K562 (cell line): Measurements from ENCODE around the gene PCK2. TPM values are rescaled to one million over a fixed set of nuclear protein-coding genes. Genes with fewer than 3 reads are reported as not detected.

ENCODE experiments used
- ARNT ChIP-seq, 2 experiments: fragments of 450-650 bp; IDR thresholded peaks; 2 replicates each; pipeline ENCODE4 v1.6.1; 2016; ENCODE audit warnings: mild to moderate bottlenecking in 1 of 2
- DPF2 ChIP-seq: fragments of 450-650 bp; IDR thresholded peaks from 2 replicates; pipeline ENCODE4 v1.6.1; 2016
- E2F4 ChIP-seq: sonication (generic); formaldehyde crosslinking; IDR thresholded peaks from 2 replicates; pipeline ENCODE4 v1.8.0; 2022; ENCODE audit warnings: mild to moderate bottlenecking, low read depth, missing genetic modification reagents
- HDAC3 ChIP-seq: fragments of 450-650 bp; IDR thresholded peaks from 2 replicates; pipeline ENCODE4 v1.6.1; 2018; ENCODE audit warnings: borderline replicate concordance, mild to moderate bottlenecking, moderate library complexity; ENCODE audit not compliant: partially characterized antibody
- HMG20A ChIP-seq: fragments of 450-650 bp; formaldehyde crosslinking; conservative IDR thresholded peaks from 2 replicates; pipeline ENCODE4 v1.4.0; 2020; ENCODE audit warnings: mild to moderate bottlenecking, mixed read lengths
- PHTF2 ChIP-seq: fragments of 250-450 bp; sonication (Bioruptor Pico); IDR thresholded peaks from 2 replicates; pipeline ENCODE4 v1.5.0; 2021; ENCODE audit warnings: mild to moderate bottlenecking
- PRMT5 ChIP-seq: sonication (generic); formaldehyde crosslinking; IDR thresholded peaks from 2 replicates; pipeline ENCODE4 v1.5.0; 2020; ENCODE audit warnings: missing genetic modification reagents
- PTBP1 ChIP-seq: fragments of 200-400 bp; formaldehyde crosslinking; IDR thresholded peaks from 2 replicates; pipeline ENCODE4 v1.6.1; 2017; ENCODE audit warnings: low read depth, low read length
- RB1 ChIP-seq: fragments of 450-650 bp; IDR thresholded peaks from 2 replicates; pipeline ENCODE4 v1.6.1; 2017; ENCODE audit warnings: low read depth, mild to moderate bottlenecking
- RREB1 ChIP-seq: fragments of 250-450 bp; sonication (Bioruptor Pico); IDR thresholded peaks from 2 replicates; pipeline ENCODE4 v1.4.0; 2020
- ZNF217 ChIP-seq: sonication (generic); formaldehyde crosslinking; IDR thresholded peaks from 2 replicates; pipeline ENCODE4 v1.8.0; 2022; ENCODE audit warnings: mild to moderate bottlenecking, missing genetic modification reagents
- ZNF589 ChIP-seq: fragments of 200-800 bp; sonication (Bioruptor generic); IDR thresholded peaks from 2 replicates; pipeline ENCODE4 v1.6.1; 2016; ENCODE audit warnings: low read depth, missing genetic modification characterization, missing compliant biosample characterization
- ZNF79 ChIP-seq: fragments of 250-450 bp; sonication (Bioruptor Pico); IDR thresholded peaks from 2 replicates; pipeline ENCODE4 v1.4.0; 2020; ENCODE audit warnings: low read depth, mild to moderate bottlenecking, moderate library complexity
- polyA plus RNA-seq, 8 experiments: library from polyadenylated mRNA; depleted of rRNA in 4 of 8; stranded (reverse) in 5 of 8; unstranded in 3 of 8; fragments of >200 nt; fragmentation: Nextera tagmentation in 2 of 8; fragmentation: Illumina TruSeq in 1 of 8; extraction: Ambion mirVana in 2 of 8; extraction: Trizol in 1 of 8; gene quantifications; 2 replicates each; pipeline versions ENCODE4 v1.2.1 to v1.2.3, GENCODE V29; 2011 to 2014; ENCODE audit warnings: inconsistent platforms in 1 of 8, missing spikeins in 1 of 8
- total RNA-seq, 7 experiments: library from RNA; depleted of rRNA in 6 of 7; stranded (reverse); fragments of >200 nt in 6 of 7; fragmentation: Illumina TruSeq in 2 of 7; extraction: Trizol in 2 of 7; gene quantifications; 2 replicates each; pipeline versions ENCODE4 v1.2.1 to v1.2.3, GENCODE V29; 2011 to 2021; ENCODE audit warnings: low replicate concordance in 1 of 7
- TF ChIP-seq, protein P1 (sequence below), 2 experiments: fragments of 450-650 bp; IDR thresholded peaks; 2 replicates each; pipeline ENCODE4 v1.6.1; 2018; ENCODE audit warnings: mild to moderate bottlenecking in 2 of 2, low read depth in 1 of 2; ENCODE audit not compliant: partially characterized antibody in 2 of 2
- TF ChIP-seq, protein P2 (sequence below): fragments of 200-800 bp; sonication (Bioruptor generic); IDR thresholded peaks from 2 replicates; pipeline ENCODE4 v1.6.1; 2017; ENCODE audit warnings: missing genetic modification characterization, missing compliant biosample characterization

The PCK2 gene
- total and polyA plus RNA-seq, 9 of the 15 experiments (the other 6 are each of a cell fraction or from before 2014, with no cell fraction given), result 3.3 to 60.9 (median 30.4) TPM

GRCh38 chr14:24113801-24114531 is 19.9 kb downstream of the PCK2 start (continued):
- TF ChIP-seq RREB1 (CRISPR knock-in tag) (no peak), PTBP1 (no peak), RB1 (no peak), DPF2 (peak; percentile 22), E2F4 (CRISPR knock-in tag) (no peak), HMG20A (CRISPR knock-in tag) (no peak), HDAC3 (no peak), ARNT (IDR thresholded peaks at IDR 0.05) (peak in 1 of 2 experiments; percentile 66; a peak in 1 of 4 replicates), PRMT5 (CRISPR knock-in tag) (no peak), ZNF79 (CRISPR knock-in tag) (no peak), PHTF2 (CRISPR knock-in tag) (no peak), ZNF217 (CRISPR knock-in tag) (no peak), ZNF589 (CRISPR knock-in tag) (peak; percentile 82)
- TF ChIP-seq, protein P1, sequence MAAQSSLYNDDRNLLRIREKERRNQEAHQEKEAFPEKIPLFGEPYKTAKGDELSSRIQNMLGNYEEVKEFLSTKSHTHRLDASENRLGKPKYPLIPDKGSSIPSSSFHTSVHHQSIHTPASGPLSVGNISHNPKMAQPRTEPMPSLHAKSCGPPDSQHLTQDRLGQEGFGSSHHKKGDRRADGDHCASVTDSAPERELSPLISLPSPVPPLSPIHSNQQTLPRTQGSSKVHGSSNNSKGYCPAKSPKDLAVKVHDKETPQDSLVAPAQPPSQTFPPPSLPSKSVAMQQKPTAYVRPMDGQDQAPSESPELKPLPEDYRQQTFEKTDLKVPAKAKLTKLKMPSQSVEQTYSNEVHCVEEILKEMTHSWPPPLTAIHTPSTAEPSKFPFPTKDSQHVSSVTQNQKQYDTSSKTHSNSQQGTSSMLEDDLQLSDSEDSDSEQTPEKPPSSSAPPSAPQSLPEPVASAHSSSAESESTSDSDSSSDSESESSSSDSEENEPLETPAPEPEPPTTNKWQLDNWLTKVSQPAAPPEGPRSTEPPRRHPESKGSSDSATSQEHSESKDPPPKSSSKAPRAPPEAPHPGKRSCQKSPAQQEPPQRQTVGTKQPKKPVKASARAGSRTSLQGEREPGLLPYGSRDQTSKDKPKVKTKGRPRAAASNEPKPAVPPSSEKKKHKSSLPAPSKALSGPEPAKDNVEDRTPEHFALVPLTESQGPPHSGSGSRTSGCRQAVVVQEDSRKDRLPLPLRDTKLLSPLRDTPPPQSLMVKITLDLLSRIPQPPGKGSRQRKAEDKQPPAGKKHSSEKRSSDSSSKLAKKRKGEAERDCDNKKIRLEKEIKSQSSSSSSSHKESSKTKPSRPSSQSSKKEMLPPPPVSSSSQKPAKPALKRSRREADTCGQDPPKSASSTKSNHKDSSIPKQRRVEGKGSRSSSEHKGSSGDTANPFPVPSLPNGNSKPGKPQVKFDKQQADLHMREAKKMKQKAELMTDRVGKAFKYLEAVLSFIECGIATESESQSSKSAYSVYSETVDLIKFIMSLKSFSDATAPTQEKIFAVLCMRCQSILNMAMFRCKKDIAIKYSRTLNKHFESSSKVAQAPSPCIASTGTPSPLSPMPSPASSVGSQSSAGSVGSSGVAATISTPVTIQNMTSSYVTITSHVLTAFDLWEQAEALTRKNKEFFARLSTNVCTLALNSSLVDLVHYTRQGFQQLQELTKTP (IDR thresholded peaks at IDR 0.05; ENCODE audit: low read depth in 1 of 2, partially characterized antibody in 2 of 2), result no peak
- TF ChIP-seq, protein P2, sequence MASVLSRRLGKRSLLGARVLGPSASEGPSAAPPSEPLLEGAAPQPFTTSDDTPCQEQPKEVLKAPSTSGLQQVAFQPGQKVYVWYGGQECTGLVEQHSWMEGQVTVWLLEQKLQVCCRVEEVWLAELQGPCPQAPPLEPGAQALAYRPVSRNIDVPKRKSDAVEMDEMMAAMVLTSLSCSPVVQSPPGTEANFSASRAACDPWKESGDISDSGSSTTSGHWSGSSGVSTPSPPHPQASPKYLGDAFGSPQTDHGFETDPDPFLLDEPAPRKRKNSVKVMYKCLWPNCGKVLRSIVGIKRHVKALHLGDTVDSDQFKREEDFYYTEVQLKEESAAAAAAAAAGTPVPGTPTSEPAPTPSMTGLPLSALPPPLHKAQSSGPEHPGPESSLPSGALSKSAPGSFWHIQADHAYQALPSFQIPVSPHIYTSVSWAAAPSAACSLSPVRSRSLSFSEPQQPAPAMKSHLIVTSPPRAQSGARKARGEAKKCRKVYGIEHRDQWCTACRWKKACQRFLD (CRISPR knock-in tag), result no peak
